Measurements from ENCODE around the gene DND1.
"Not testable (repeated sequence)": the region's sequence is repeated elsewhere in the genome, so short reads cannot be mapped to it uniquely, and the experiment has no call there.

DND1 gene

DNA sequence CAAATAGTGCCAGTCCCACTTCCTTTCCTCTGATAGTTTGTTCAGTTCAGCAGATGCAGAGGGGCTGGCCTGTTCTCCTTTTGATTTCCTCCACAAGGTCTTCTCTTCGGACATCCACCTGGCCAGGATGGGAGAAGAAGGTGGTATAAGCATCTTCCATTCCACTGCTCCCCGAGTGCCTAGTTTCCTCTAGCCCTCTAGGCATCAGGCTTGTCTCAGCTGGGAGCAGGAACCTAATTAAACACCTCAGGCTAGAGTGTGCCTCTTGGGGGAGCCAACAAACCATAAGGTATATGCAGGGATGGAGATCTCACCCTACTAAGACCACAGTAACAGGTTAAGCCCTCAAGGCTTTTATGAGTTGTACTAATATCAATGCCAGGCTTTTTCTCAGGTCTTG is 835 bp upstream of the DND1 start:
- FAIRE-seq (no peak), DNase-seq (ENCODE audit: insufficient read length, low spot score) (no peak)

- no peak for DNase-seq (ENCODE audit: insufficient read length, low spot score)
- no peak for FAIRE-seq
Measured at GRCh38 chr5:140672455-140673186, 755 bp downstream of the DND1 start.

- DNase-seq (ENCODE audit: insufficient read length, low spot score): no peak
- FAIRE-seq: peak; percentile 54
Measured at GRCh38 chr5:140671472-140672125, 1.8 kb downstream of the DND1 start.

- DNase-seq (ENCODE audit: insufficient read length, low spot score); FAIRE-seq: not testable (repeated sequence)
Measured at GRCh38 chr5:140671035-140671434, 2.3 kb downstream of the DND1 start.

GRCh38 chr5:140664359-140665119 is 8.8 kb downstream of the DND1 start, which contains the start of gene WDR55:
Gene WDR55, plus strand, starts transcription at chr5:140664904. Its CDS starts 9 bp downstream, at chr5:140664913.
- DNase-seq (ENCODE audit: insufficient read length, low spot score): peak; percentile 96
- FAIRE-seq: no peak

DNA sequence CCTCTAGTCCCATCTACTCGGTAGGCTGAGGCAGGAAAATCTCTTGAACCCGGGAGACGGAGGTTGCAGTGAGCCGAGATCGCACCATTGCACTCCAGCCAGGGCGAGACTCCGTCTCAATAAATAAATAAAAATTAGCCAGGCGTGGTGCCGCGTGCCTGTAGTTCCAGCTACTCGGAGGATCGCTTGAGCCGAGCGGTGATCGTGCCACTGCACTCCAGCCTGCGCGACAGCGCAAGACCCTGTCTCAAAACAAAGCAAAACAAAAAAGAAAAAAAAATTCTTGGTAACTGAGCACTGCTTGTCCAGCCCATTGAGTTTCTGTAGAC is 9.4 kb downstream of the DND1 start:
- no peak for FAIRE-seq
- no peak for DNase-seq (ENCODE audit: insufficient read length, low spot score)

GRCh38 chr5:140660371-140660770 is 13.0 kb downstream of the DND1 start:
- DNase-seq (ENCODE audit: insufficient read length, low spot score); FAIRE-seq: not testable (repeated sequence)

DNA sequence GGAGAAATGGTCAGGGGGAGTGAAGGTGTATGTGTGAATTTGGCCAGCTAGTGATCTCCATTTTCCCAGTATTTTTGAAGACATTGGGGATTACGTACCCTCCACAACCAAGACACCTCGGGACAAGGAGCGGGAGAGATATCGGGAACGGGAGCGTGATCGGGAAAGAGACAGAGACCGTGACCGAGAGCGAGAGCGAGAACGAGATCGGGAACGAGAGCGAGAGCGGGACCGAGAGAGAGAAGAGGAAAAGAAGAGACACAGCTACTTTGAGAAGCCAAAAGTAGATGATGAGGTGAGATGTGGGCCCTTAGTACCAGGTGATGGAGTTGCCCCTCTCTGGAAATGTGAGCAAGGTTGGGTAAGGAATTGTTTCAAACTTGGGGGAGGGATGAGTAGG is 14.5 kb downstream of the DND1 start:
- no peak for DNase-seq (ENCODE audit: insufficient read length, low spot score)
- no peak for FAIRE-seq

- DNase-seq (ENCODE audit: insufficient read length, low spot score) (no peak), FAIRE-seq (no peak)
Measured at GRCh38 chr5:140647042-140647419, 26.3 kb downstream of the DND1 start.

GRCh38 chr5:140642718-140643117 is 30.7 kb downstream of the DND1 start:
- no peak for DNase-seq (ENCODE audit: insufficient read length, low spot score)
- FAIRE-seq: no peak

DNA sequence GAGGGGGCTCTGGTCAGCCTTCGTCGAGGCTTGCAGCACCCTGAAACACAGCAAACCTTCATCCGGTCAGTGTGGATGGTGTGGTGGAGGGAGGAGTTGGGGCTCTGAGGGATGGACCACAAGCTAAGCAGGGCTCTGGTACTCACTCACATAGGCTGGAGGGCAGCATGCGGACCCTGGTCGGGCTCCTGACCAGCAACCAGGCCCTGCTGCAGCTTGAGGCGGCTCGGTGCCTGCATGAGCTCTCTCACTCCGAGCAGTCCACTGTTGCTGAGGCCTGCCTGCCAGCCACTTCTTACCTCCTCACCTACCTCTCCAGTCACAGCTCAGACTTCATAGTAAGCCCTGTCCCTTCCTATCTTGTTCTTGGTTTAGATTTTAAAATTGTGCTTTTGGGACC is 31.7 kb downstream of the DND1 start:
- FAIRE-seq (no peak), DNase-seq (ENCODE audit: insufficient read length, low spot score) (no peak)

DNA sequence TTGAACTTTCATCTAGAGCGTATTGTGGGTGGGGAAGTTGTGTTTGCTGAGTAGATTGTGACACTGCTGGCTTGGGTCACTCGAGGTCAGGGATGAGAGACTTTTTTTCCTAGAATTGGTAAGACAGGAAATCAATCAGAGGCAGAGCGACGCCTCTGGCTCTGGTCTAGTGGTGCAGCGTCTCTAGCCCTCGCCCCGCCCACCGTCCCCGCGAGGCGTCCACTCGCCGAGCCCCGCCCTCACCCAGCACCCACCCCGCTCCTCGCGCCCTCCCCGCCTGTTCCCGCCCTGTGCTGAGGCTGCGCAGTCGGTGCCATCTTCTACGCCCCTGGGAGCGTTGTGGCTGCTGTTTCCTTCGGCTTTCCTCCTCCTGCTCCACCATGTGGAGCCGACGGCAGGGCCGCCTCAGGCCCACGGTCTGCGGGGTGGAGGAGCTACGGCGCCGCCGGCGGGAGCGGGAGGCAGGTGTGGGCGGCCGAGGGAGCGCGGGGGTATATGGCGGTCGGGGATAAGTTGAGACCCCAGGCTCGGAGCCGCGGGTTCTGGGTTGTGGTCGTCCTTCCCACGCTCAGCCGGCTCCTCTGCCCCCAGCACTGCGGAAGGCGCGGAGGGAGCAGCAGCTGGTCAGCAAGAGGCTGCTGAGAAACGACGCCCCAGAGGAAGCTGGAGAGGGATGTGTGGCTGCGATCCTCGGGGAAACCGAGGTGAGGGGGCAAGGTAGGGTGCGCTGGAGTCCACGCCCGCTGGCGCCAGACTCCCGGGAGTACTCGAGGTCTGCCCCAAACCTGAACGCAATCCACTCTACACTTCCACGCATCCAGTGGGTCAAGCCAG is 34.0 kb downstream of the DND1 start, which contains the start of gene TMCO6:
Gene TMCO6, plus strand, starts transcription at position 304 of the 834 bp plus-strand sequence. Its CDS starts 77 bp downstream, at position 381.
- FAIRE-seq (peak; percentile 97), DNase-seq (ENCODE audit: insufficient read length, low spot score) (peak; percentile 96)

- FAIRE-seq; DNase-seq (ENCODE audit: insufficient read length, low spot score): not testable (repeated sequence)
Measured at GRCh38 chr5:140638898-140639147, 34.6 kb downstream of the DND1 start.

- FAIRE-seq: no peak
- no peak for DNase-seq (ENCODE audit: insufficient read length, low spot score)
Measured at GRCh38 chr5:140637371-140638100, 35.8 kb downstream of the DND1 start.

- FAIRE-seq (no peak), DNase-seq (ENCODE audit: insufficient read length, low spot score) (no peak)
Measured at GRCh38 chr5:140635291-140636257, 37.8 kb downstream of the DND1 start.

- no peak for FAIRE-seq
- no peak for DNase-seq (ENCODE audit: insufficient read length, low spot score)
Measured at GRCh38 chr5:140634103-140634502, 39.3 kb downstream of the DND1 start.

- FAIRE-seq (no peak), DNase-seq (ENCODE audit: insufficient read length, low spot score) (no peak)
Measured at GRCh38 chr5:140633501-140633900, 39.9 kb downstream of the DND1 start.

DNA sequence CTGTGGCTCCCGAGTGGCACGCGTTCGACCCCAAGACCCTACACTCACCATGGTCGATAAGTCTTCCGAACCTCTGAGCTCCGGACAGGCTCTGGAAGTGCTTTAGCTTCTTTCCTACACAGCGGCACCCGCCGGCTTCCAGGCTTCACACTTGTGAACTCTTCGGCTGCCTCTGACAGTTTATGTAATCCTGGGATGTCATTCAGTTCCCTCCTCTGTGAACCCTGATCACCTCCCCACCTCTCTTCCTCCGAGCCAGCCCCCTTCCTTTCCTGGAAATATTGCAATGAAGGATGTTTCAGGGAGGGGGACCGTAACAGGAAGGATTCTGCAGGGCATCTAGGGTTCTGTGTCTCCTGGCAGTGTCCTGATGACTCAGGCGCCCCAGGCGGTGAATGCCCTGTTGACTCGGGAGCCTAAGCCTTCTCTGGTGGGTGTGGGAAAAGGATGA is 40.3 kb downstream of the DND1 start, which contains the start of gene CD14:
Gene CD14, minus strand, starts transcription at position 155 of the 451 bp plus-strand sequence. Its CDS starts 104 bp downstream, at position 51.
- DNase-seq (ENCODE audit: insufficient read length, low spot score) (peak; percentile 79), FAIRE-seq (no peak)

All from HTR-8/SVneo (cell line).